ENCODE data around the gene TUBA3D. TPM values are rescaled to one million over a fixed set of nuclear protein-coding genes. Genes with fewer than 3 reads are reported as not detected.
A peak's percentile ranks its signal among the peaks of the same experiment; 100 is the strongest.
"Not testable (repeated sequence)": the region's sequence is repeated elsewhere in the genome, so short reads cannot be mapped to it uniquely, and the experiment has no call there.

TUBA3D gene
- total RNA-seq, 1 donor from 2014 or later: 0.15 TPM

DNA sequence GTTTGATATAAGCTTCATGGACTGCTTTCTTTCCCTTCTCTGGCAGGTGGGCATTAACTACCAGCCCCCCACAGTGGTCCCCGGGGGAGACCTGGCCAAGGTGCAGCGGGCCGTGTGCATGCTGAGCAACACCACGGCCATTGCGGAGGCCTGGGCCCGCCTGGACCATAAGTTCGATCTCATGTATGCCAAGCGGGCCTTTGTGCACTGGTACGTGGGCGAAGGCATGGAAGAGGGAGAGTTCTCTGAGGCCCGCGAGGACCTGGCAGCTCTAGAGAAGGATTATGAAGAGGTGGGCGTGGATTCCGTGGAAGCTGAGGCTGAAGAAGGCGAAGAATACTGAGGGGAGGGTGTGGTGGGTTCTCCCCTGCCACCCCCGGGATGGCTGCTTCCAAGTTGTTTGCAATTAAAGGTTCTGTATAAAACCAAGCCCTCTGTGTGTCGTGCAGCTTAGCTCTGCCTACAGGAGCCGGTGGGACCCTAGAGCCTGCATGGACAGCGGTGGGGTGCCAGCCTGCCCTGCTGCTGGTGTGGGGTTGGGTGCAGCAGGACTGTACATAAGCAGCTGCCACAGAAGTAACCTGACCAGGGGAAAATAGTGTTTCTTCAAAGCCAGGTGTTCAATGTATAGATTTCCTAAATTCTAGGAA lies 6.7 kb downstream of the TUBA3D start:
- ATAC-seq; DNase-seq (ENCODE audit: low spot score): not testable (repeated sequence)

- ATAC-seq; DNase-seq (ENCODE audit: low spot score): not testable (repeated sequence)
Observed at GRCh38 chr2:131483981-131484820, 8.3 kb downstream of the TUBA3D start.

GRCh38 chr2:131484906-131485460 lies 9.1 kb downstream of the TUBA3D start:
- not testable (repeated sequence) for DNase-seq (ENCODE audit: low spot score); ATAC-seq

DNA sequence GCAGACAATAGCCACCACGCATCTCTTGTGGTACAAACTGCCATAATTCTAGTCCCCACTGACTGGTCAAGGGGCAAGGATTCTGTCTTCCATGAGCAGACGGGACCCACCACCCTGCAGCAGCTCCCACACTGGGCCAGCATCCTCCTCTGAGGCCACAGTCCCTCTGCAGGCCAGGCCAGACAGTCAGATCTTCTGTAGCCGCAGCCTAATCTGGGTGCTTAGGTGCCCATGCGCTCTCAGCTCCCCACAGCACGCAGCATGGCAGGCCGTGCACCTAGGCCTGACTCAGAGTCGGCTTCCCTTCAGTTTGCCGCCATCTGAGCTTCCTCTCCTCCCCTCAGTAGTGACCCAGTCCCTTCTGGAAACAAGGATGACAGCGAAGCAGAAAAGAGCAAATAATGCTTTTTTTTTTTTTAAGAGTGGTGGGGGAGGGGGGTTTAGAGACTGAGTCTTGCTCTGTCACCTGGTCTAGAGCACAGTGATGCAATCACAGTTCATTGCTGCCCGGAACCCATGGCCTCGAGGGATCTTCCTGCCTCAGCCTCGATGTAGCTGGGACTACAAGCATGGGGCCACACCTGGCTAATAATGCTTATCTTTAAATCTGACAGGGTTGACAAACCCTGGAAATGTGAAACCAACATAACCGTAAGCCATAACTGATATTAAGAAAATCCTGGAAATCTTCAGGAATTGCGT lies 10.4 kb downstream of the TUBA3D start:
- not testable (repeated sequence) for DNase-seq (ENCODE audit: low spot score); ATAC-seq

GRCh38 chr2:131488306-131489205 lies 12.6 kb downstream of the TUBA3D start:
- ATAC-seq (no peak), DNase-seq (ENCODE audit: low spot score) (no peak)

GRCh38 chr2:131490616-131491468 lies 14.9 kb downstream of the TUBA3D start:
- ATAC-seq; DNase-seq (ENCODE audit: low spot score): not testable (repeated sequence)

DNA sequence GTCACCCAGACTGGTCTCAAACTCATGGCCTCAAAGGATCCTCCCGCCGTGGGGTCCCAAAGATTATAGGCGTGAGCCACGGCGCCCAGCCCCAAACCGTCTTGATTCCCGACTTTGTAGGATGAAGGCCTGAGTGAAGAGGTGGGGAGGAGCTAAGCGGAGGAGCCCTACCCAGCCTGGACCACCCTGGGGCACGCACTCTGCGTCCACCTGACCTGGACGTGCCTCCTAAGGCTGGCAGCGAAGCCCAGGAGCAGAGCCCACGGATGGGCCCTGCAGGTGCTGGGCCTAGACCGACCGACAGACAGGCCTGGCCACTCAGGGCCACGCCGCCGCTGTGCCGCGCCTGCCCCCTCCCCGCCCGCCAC lies 15.5 kb downstream of the TUBA3D start:
- peak; percentile 11 for ATAC-seq
- DNase-seq (ENCODE audit: low spot score): not testable (repeated sequence)

- DNase-seq (ENCODE audit: low spot score): not testable (repeated sequence)
- peak; percentile 1 for ATAC-seq
Observed at GRCh38 chr2:131492015-131492417, 16.1 kb downstream of the TUBA3D start, which contains the start of gene MZT2A. Gene MZT2A, minus strand, starts transcription at chr2:131492397. Its CDS starts 21 bp downstream, at chr2:131492376.

- DNase-seq (ENCODE audit: low spot score) (peak; percentile 97), ATAC-seq (peak; percentile 87)
Observed at GRCh38 chr2:131492418-131493198, 16.7 kb downstream of the TUBA3D start.

- ATAC-seq: peak; percentile 33
Observed at GRCh38 chr2:131493199-131493968, 17.5 kb downstream of the TUBA3D start.

GRCh38 chr2:131495506-131495905 lies 19.6 kb downstream of the TUBA3D start:
- not testable (repeated sequence) for ATAC-seq; DNase-seq (ENCODE audit: low spot score)

More at GRCh38 chr2:131493199-131493968, 17.5 kb downstream of the TUBA3D start:
- DNase-seq (ENCODE audit: low spot score): no peak

DNA sequence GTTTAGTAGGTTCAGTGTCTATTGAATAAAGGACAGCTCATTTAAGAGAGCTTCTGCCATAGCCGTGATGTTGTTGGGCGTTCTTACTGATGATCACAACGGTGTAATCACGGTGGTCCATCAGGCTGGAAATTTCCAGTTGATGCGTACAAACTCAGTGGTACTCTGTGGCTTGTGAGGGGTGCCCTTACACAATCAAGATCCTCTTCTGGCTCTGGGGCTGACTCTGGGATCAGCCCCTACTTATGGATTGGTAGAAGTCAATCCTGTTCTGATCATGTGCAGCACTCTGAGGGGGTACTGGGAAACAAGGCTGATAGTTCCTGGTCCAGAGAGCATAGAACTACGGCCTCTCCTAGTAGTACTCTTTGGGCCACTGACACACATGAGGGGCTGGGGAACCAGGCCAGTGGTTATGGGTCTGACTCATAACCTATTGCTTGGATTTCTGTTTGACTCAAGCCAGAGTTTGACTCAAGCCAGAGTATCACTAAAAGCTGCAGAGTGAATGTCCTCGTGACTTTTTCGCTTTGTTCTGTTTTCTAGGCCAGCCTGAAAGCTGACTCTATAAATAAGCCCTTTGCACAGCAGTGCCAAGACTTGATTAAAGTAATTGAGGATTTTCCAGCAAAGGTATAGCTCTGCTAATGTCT lies 22.5 kb downstream of the TUBA3D start:
- not testable (repeated sequence) for ATAC-seq

GRCh38 chr2:131503587-131503986 lies 27.7 kb downstream of the TUBA3D start:
- not testable (repeated sequence) for DNase-seq (ENCODE audit: low spot score); ATAC-seq

More for the DNA sequence above, 22.5 kb downstream of the TUBA3D start:
- not testable (repeated sequence) for DNase-seq (ENCODE audit: low spot score)

DNA sequence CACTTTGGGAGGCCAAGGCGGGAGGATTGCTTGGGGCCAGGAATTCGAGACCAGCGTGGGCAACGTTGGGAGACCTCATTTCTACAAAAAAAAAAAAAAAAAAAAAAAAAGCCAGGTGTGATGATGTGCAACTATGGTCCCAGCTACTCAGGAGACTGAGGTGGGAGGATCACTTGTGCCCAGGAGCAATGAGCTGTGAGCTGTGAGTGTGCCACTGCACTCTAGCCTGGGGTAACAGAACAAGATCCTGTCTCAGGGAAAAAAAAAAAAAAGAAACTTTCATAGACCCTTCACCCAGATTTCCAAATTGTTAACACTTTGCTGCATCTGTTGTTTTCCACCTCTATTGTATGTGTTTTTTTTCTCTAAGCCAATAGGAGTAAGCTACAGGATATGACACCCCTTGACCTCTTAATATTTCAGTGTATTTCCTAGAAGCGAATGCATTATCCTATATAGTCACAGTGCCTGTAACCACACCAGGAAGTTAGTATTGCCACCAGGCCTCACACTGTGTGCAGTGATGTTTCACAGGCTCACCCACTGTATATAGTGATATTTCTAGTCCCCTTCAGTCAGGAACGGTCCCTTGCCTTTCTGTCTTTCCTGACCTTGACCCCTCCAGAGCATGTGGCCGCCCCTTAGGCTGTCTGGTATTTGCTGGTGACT lies 28.3 kb downstream of the TUBA3D start:
- not testable (repeated sequence) for ATAC-seq; DNase-seq (ENCODE audit: low spot score)

DNA sequence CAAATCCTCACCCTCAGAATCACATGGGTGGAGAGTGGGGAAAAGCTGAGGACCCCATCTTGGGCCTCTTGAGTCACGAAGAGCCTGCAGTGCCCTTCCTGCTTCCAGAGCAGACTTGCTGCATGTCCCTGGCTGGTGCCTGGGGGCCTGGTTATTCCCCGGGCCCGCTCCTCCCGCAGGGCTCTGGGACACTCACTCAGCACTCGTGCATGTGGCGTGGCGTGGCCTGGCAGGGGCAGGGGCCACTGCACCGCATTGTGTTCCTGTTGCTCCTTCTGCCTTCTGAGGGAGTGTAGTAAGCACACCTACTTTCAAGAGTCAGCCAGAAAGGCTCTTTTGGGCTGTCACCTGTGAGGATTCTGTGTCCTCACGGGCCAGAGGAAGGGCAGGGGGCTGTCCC lies 33.7 kb downstream of the TUBA3D start:
- ATAC-seq (no peak), DNase-seq (ENCODE audit: low spot score) (no peak)
